Superior temporal gyrus (tissue), 1 donor: ENCODE measurements around the gene LRRFIP1.

Experiments
- DNase-seq: peaks from one replicate; pipeline ENCODE4 v3.0.0-alpha.2; 2016; ENCODE audit errors: extremely low spot score

LRRFIP1 gene

DNA sequence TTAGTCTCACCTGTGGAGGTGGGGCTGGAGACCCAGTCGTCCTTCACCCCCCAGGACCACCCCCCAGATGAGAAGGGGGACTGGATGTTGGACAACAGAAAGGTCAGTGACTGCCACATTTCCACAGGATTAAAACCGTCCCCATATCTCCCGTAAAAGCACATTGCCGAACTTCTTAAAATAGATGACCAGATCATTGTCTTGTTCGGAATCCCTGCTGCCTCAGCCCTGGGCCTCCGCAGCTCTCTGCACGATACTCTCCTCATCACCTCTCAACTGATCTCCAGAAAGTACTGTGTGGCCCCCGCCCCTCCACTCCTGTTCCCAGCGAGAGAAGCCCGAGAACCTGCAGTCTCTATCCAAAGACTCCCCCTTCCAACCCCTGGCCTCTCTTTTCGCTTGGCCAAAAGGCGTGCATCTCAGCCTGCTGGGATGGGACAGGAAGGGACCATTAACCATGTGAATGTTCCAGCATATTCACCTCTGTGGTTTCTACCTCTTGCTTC is 13.2 kb downstream of the LRRFIP1 start:
- no peak for DNase-seq

- no peak for DNase-seq
Measured at GRCh38 chr2:237642038-237642734, 14.8 kb downstream of the LRRFIP1 start.

- no peak for DNase-seq
Measured at GRCh38 chr2:237643066-237643465, 15.7 kb downstream of the LRRFIP1 start.

- no peak for DNase-seq
Measured at GRCh38 chr2:237643582-237644380, 16.4 kb downstream of the LRRFIP1 start.

DNA sequence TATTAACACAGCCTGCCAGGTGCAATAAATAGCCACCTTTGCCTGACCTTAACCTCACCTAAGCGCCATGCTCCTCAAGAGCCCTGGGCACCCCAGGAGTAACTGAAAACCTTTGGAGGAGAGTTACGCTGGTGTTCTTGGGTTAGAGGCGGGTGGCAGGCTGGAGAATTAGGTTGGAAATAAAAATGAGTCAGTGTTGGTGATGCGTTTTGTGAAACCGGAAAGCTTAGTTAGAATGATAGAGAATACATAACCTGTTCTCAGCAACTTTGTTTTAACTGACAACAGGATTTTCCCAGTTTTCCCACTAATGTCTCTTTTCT is 17.0 kb downstream of the LRRFIP1 start:
- DNase-seq = no peak

- no peak for DNase-seq
Measured at GRCh38 chr2:237645261-237645660, 17.9 kb downstream of the LRRFIP1 start.

DNA sequence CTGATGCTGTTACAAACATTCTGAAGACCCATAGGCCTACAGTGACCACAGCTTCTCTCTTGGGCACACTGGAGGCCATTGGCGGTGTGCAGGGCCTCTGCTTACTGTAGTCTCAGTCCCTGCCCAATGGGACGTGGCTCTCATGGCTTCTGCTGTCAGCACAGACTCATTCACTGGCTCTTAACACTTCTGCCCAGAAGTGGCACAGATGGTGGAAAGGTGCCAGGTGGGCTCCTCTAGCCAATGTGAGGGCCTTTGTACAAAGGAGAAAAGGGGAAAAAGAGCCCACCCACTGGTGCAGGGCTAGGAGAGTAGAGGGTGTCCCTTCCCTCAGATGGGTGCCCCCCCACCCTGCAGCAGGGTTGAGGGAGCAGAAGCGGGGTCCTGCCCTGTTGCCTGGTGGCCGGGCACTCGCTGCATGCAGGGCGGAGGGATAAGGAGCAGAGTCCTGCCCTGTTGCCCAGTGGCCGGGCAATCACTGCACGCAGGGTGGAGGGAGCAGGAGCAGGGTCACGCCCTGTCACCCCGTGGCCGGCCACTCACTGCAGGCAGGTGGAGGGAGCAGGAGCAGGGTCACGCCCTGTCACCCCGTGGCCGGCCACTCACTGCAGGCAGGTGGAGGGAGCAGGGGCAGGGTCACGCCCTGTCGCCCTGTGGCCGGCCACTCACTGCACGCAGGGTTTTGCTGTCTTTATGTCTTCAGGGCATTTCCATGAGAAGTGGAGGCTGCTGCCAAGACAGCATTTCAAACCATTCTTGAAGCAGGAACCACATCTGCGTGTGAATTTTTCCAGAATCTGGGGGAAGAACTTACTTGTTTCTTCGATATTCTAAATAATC is 20.0 kb downstream of the LRRFIP1 start:
- no peak for DNase-seq

GRCh38 chr2:237648016-237648381 is 20.6 kb downstream of the LRRFIP1 start:
- DNase-seq = no peak

GRCh38 chr2:237649541-237650454 is 22.4 kb downstream of the LRRFIP1 start:
- no peak for DNase-seq

GRCh38 chr2:237650455-237650850 is 23.1 kb downstream of the LRRFIP1 start:
- no peak for DNase-seq

DNA sequence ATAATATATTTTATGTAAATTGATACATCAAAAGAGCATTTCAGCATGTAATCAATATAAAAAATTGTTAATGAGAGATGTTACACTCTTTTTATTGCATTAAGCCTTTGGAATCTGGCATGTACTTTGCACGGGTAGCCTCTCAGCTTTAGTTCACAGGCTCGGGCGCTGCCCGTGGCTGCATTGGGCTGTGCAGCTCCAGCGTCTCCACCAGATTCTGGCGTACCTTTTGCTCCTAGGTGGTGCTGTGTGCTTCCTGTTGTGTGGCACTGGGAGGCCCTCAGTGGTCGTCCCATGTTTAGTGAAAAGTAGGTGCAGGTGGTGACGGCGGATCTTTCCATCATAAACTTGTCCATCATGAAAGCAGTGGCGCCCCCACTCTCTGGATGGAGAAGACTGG is 24.4 kb downstream of the LRRFIP1 start:
- DNase-seq = no peak

- DNase-seq = no peak
Measured at GRCh38 chr2:237652181-237652580, 24.8 kb downstream of the LRRFIP1 start.

GRCh38 chr2:237652854-237653253 is 25.5 kb downstream of the LRRFIP1 start:
- DNase-seq = no peak

GRCh38 chr2:237653776-237654558 is 26.6 kb downstream of the LRRFIP1 start:
- DNase-seq = no peak

DNA sequence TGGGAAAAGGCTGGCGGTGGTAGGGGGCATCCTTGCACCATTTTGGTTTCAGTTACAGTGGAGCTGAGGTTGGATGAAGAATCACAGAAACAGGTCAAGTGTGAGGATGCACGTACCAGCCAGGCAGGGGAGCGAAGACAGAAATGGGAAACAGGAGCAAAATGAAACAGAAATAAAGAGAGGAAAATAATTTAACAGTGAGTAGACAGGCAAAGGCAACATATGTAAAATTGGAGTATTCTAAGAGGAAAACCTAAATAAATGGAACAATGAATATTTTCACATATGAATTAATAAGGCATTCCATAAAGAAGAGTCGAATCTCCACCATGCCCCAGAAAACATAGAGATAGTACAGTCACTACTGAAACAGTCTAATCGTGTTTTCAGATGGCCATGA is 29.7 kb downstream of the LRRFIP1 start:
- no peak for DNase-seq

- DNase-seq = no peak
Measured at GRCh38 chr2:237660381-237660900, 33.1 kb downstream of the LRRFIP1 start.

GRCh38 chr2:237661270-237661669 is 33.9 kb downstream of the LRRFIP1 start:
- DNase-seq = no peak

GRCh38 chr2:237661799-237662328 is 34.5 kb downstream of the LRRFIP1 start:
- DNase-seq = no peak

- DNase-seq = no peak
Measured at GRCh38 chr2:237662671-237663093, 35.3 kb downstream of the LRRFIP1 start.

- DNase-seq = no peak
Measured at GRCh38 chr2:237663517-237664110, 36.2 kb downstream of the LRRFIP1 start.
